Loucy (cell line): ENCODE measurements around the gene LPO.

Source experiments
- H2AFZ ChIP-seq: fragments of 200-600 bp; sonication (generic); 2 replicates; pipeline ENCODE4 v1.6.0; 2016; ENCODE audit warnings: antibody characterized with exemption, mild to moderate bottlenecking, low read length, moderate library complexity
- H3F3A ChIP-seq: fragments of 200-600 bp; 2 replicates; pipeline ENCODE4 v1.6.0; 2016; ENCODE audit warnings: antibody characterized with exemption, low read depth, mild to moderate bottlenecking
- H3K27me3 ChIP-seq: fragments of 200-600 bp; sonication (generic); 2 replicates; pipeline ENCODE4 v1.6.1; 2014; ENCODE audit warnings: low read length, mild to moderate bottlenecking; ENCODE audit not compliant: insufficient read depth, poor library complexity, severe bottlenecking
- H3K36me3 ChIP-seq: fragments of 200-600 bp; sonication (generic); 2 replicates; pipeline ENCODE4 v1.6.1; 2016; ENCODE audit warnings: low read length; ENCODE audit not compliant: insufficient read depth
- H3K4me1 ChIP-seq: fragments of 200-600 bp; sonication (generic); 2 replicates; pipeline ENCODE4 v1.5.1; 2014; ENCODE audit warnings: low read length, mild to moderate bottlenecking; ENCODE audit not compliant: insufficient read depth, poor library complexity, severe bottlenecking
- H3K4me2 ChIP-seq: fragments of 200-600 bp; sonication (generic); 2 replicates; pipeline ENCODE4 v1.6.0; 2014; ENCODE audit warnings: antibody characterized with exemption, low read length, low read depth, mild to moderate bottlenecking; ENCODE audit not compliant: poor library complexity, severe bottlenecking
- H3K4me3 ChIP-seq: fragments of 200-600 bp; sonication (generic); 2 replicates; pipeline ENCODE4 v1.5.1; 2014; ENCODE audit warnings: low read length, mild to moderate bottlenecking, mixed read lengths; ENCODE audit not compliant: poor library complexity, severe bottlenecking
- H3K79me2 ChIP-seq: fragments of 200-600 bp; sonication (generic); 2 replicates; pipeline ENCODE4 v1.6.1; 2014; ENCODE audit warnings: low read length; ENCODE audit not compliant: insufficient read depth
- H3K9ac ChIP-seq: fragments of 200-600 bp; sonication (generic); 2 replicates; pipeline ENCODE4 v1.6.0; 2014; ENCODE audit warnings: mild to moderate bottlenecking, low read depth, low read length, moderate library complexity; ENCODE audit not compliant: poor library complexity, severe bottlenecking
- H3K9me2 ChIP-seq: fragments of 200-600 bp; sonication (generic); replicated peaks from 2 replicates; pipeline ENCODE4 v1.6.1; 2016; ENCODE audit warnings: low read depth, low read length, mixed read lengths
- H3K9me3 ChIP-seq: fragments of 200-600 bp; sonication (generic); 2 replicates; pipeline ENCODE4 v1.6.1; 2014; ENCODE audit warnings: mild to moderate bottlenecking, antibody characterized with exemption, low read length, low read depth; ENCODE audit not compliant: insufficient read depth
- H4K20me1 ChIP-seq: fragments of 200-600 bp; sonication (generic); 2 replicates; pipeline ENCODE4 v1.6.0; 2014; ENCODE audit warnings: antibody characterized with exemption, low read length, mild to moderate bottlenecking; ENCODE audit not compliant: insufficient read depth, poor library complexity, severe bottlenecking
- EZH2phosphoT487 ChIP-seq: fragments of 200-600 bp; IDR thresholded peaks from 2 replicates; pipeline ENCODE4 v1.6.1; 2018; ENCODE audit warnings: antibody characterized with exemption, mild to moderate bottlenecking, moderate library complexity, borderline replicate concordance
- TF ChIP-seq, protein P1 (sequence below): fragments of 200-600 bp; sonication (generic); conservative IDR thresholded peaks from 2 replicates; pipeline ENCODE4 v1.5.1; 2014; ENCODE audit warnings: mild to moderate bottlenecking, antibody characterized with exemption, low read length

LPO gene

GRCh38 chr17:58271216-58271931 lies 33.0 kb downstream of the LPO start:
- no peaks in the 10 kb centered on the region for H3F3A ChIP-seq
- H3K9me2 ChIP-seq: no peaks in the 10 kb centered on the region
- no peaks in the 10 kb centered on the region for H3K36me3 ChIP-seq

DNA sequence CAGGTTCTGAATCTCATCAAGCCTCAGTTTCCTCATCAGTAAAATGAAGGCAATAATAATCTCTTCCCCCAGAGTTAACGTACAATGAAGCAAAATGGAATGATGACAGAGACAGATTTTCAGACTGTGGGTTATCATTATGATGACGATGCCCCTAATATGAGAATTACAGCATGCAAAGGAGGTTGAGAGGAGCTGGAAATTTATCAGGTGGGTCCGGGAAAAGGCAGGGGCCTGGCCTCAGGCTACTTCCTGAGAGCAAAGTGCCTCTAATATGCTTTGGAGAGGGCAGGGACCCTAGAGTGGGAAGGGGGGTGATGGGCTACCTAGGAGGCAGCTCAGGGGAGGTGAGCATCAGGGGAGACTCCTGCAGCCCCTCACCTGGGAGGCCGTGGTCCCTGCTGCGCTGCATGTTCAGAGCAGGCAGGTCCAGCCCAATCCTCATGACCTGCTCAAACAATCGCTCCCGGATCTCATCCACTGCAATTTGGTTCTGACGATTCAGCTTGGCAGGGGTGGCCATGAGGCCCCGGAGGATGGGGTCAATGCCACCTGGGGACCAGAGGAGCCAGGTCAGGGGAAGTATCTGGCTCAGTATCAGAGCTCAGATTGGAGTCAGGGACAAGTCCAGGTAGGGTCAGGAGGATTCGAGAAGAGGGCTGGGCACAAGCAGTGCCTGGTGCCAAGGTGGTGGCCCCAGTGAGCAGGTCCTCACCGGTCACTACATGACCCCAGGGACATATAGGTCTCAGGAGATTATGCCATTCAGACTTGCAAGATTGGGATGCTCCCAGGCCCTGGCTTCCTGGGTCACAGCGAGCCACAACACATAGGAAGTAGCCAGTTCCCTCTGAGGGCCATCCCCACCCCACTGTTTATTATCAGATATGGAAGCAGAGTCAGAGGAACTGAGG lies 34.2 kb downstream of the LPO start:
- H3K79me2 ChIP-seq: no peaks in the 10 kb centered on the region
- H3K27me3 ChIP-seq: no peaks in the 10 kb centered on the region
- H3K36me3 ChIP-seq: no peaks in the 10 kb centered on the region
- no peaks in the 10 kb centered on the region for H3F3A ChIP-seq
- no peak overlapping the region for H3K4me3 ChIP-seq
- H2AFZ ChIP-seq: no peak overlapping the region
- H3K4me2 ChIP-seq: no peak overlapping the region
- H3K9me2 ChIP-seq: no peaks in the 10 kb centered on the region
- H3K9ac ChIP-seq: no peak overlapping the region
- no peaks in the 10 kb centered on the region for H3K4me1 ChIP-seq
- TF ChIP-seq, protein P1, sequence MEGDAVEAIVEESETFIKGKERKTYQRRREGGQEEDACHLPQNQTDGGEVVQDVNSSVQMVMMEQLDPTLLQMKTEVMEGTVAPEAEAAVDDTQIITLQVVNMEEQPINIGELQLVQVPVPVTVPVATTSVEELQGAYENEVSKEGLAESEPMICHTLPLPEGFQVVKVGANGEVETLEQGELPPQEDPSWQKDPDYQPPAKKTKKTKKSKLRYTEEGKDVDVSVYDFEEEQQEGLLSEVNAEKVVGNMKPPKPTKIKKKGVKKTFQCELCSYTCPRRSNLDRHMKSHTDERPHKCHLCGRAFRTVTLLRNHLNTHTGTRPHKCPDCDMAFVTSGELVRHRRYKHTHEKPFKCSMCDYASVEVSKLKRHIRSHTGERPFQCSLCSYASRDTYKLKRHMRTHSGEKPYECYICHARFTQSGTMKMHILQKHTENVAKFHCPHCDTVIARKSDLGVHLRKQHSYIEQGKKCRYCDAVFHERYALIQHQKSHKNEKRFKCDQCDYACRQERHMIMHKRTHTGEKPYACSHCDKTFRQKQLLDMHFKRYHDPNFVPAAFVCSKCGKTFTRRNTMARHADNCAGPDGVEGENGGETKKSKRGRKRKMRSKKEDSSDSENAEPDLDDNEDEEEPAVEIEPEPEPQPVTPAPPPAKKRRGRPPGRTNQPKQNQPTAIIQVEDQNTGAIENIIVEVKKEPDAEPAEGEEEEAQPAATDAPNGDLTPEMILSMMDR: no peak
- TF ChIP-seq EZH2phosphoT487: no peak
- H4K20me1 ChIP-seq: no peaks in the 10 kb centered on the region
- no peaks in the 10 kb centered on the region for H3K9me3 ChIP-seq

More at GRCh38 chr17:58271216-58271931, 33.0 kb downstream of the LPO start:
- H3K4me3 ChIP-seq: no peak overlapping the region
- H3K9ac ChIP-seq: no peak overlapping the region
- H3K9me3 ChIP-seq: no peaks in the 10 kb centered on the region
- no peaks in the 10 kb centered on the region for H3K4me1 ChIP-seq
- H3K4me2 ChIP-seq: no peak overlapping the region
- H2AFZ ChIP-seq: no peak overlapping the region
- no peaks in the 10 kb centered on the region for H3K27me3 ChIP-seq
- H4K20me1 ChIP-seq: no peaks in the 10 kb centered on the region
- TF ChIP-seq, protein P1: no peak
- TF ChIP-seq EZH2phosphoT487: no peak
- no peaks in the 10 kb centered on the region for H3K79me2 ChIP-seq

GRCh38 chr17:58273453-58274104 lies 35.2 kb downstream of the LPO start:
- Histone ChIP-seq H3K9ac (no peak overlapping the region), H3K9me2 (no peaks in the 10 kb centered on the region), H3K79me2 (no peaks in the 10 kb centered on the region), H3K9me3 (no peaks in the 10 kb centered on the region), H3K4me3 (no peak overlapping the region), H3F3A (no peaks in the 10 kb centered on the region), H3K36me3 (no peaks in the 10 kb centered on the region), H3K27me3 (no peaks in the 10 kb centered on the region), H2AFZ (no peak overlapping the region), H3K4me2 (no peak overlapping the region), H4K20me1 (no peaks in the 10 kb centered on the region), H3K4me1 (no peaks in the 10 kb centered on the region)
- TF ChIP-seq EZH2phosphoT487: no peak
